GM21381 (cell line): Measurements from ENCODE around the gene CFAP90.

ENCODE experiments used
- ATAC-seq: cut with Tn5 transposase; IDR thresholded peaks from one replicate; pipeline ENCODE4 v1.9.1; 2021; ENCODE audit warnings: mild to moderate bottlenecking, moderate library complexity; ENCODE audit not compliant: unreplicated experiment

The CFAP90 gene, protein sequence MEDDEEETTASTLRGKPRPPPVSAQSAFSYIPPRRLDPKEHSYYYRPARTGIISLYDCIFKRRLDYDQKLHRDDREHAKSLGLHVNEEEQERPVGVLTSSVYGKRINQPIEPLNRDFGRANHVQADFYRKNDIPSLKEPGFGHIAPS

DNA sequence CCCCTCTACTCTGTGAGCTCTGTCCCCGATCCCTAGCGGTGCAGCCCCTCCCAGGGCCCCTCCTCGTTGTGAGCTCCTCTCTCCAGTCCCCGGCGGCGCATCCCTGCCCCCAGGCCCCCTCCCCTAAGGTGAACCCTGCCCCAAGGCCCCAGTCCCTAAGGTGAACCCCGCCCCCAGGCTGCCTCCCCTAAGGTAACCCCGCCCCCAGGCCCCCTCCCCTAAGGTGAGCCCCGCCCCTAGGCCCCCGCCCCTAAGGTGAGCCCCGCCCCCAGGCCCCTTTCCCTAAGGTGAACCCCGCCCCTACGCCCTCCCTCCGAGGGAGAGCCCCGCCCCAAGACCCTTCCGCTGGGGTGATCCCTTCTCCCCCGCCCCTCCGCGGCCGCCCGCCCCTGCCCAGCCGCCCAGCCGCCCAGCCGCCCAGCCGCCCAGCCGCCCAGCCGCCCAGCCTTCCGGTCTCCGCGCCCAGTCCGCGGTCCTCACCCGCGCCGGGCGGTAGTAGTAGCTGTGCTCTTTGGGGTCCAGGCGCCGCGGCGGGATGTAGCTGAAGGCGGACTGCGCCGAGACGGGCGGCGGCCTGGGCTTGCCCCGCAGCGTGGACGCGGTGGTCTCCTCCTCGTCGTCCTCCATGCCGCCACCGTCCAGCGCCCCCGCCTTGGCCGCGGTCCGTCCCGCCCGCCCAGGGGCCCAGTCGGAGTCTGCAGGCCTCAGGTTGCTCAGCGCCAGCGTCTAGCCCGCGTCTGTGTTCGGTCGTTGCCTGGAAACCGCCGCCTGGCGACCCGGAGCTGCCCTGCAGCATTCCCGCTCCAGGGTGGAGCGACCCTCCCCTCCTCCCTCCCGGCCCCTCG lies at the start of gene CFAP90:
Gene CFAP90 (minus strand): TSS at position 739 of the 845 bp plus-strand sequence. CDS start 112 bp downstream, at position 627.
- no peak for ATAC-seq

DNA sequence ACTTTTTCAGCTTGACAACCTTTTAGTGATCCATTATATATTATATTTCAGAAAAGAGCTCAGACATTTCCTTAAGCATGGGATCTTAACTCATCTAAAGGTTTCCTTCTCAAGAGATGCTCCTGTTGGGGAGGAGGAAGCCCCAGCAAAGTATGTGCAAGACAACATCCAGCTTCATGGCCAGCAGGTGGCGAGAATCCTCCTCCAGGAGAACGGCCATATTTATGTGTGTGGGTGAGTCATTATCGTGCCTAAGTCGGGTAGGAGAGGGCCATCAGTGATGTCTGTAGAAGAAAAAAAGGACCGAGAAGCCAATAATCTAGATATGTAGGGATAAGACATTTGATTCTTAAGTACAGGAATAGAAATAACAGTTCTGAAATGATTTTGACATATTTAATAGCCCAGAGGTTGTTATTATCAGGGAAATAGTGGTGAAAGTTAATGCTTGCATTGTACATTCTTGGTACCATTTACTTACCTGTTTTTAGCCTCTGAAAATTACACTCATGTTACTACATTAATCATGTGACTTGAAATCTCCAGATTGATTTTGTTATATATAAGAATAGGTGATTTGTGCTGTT lies 46.2 kb upstream of the CFAP90 start:
- ATAC-seq = no peak

DNA sequence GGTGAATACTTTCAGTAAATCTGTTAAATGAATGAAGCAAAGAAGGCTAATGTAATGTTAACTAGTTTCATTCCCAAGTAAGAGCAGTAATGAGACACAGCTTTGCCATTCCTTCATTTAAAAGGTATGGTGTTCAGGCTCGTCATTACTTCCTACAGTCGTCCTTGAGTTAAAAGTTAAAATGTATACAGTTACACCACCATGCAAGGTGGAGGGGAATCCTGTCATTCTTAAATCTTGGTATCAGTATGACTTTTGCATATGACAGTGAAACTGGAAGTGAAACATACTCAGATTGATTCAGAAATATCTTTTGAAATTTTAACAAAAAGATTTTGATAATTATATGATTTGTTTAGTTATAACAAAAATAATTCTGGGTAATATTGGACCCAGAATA lies 43.9 kb upstream of the CFAP90 start:
- peak; percentile 98 for ATAC-seq

DNA sequence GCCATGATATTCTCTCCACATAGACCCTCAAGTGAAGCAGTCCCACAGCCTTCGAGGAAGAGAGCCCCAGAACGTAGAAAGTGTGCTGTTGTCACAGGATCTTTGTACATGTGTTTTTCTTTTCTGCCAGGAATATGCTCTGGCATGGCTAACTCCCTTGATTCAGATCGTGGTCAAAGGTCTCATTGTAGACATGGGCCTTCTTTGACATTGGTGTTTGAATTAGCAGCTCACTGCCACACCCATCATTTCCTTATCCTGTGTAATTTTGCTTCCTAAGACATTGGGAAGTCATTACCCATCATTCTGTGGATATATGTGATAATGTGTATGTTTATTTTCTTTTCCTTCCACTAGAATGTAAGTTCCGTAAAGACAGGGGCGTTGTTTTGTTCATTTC lies 43.5 kb upstream of the CFAP90 start:
- peak; percentile 6 for ATAC-seq

DNA sequence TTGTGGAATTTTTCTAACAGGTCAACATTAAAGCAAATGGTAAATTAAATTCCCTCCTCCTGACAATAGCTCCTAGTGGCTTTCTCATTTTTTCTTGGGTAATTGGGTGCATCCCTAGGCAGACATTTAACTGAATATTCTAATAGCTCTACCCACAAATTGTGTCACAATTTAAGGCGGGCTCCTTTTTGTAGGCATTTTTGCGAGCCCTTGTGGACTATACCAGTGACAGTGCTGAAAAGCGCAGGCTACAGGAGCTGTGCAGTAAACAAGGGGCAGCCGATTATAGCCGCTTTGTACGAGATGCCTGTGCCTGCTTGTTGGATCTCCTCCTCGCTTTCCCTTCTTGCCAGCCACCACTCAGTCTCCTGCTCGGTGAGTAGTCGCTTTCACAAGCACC lies 38.0 kb upstream of the CFAP90 start:
- no peak for ATAC-seq

DNA sequence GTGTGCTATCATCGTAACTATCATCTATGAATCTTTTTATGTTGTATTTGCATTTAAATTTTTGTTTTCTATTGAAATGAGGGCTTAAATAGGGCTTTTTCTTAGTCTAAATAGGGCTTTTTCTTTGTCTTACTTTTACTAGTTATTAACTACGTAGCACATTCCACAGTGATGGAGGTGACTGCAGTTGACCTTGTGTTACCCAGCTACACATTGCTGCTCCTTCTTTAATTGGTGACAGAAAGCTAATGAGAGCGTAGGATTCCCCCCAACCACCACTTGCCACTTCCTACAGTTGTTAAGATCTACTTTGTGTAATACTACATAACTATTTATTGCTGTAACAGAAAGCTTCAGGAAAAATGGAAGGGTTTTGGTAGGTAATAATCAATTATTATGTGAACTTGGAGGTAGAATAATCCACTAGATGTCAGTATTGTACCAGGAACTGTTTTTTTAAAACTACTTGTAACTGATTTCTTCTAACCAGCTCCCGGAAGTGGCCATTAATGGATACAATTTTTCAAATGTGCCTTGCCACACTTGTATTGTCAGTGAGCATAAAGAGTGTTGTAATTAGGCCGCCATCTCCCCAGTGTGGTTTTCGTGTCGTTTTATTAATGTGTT lies 36.0 kb upstream of the CFAP90 start:
- ATAC-seq = no peak

DNA sequence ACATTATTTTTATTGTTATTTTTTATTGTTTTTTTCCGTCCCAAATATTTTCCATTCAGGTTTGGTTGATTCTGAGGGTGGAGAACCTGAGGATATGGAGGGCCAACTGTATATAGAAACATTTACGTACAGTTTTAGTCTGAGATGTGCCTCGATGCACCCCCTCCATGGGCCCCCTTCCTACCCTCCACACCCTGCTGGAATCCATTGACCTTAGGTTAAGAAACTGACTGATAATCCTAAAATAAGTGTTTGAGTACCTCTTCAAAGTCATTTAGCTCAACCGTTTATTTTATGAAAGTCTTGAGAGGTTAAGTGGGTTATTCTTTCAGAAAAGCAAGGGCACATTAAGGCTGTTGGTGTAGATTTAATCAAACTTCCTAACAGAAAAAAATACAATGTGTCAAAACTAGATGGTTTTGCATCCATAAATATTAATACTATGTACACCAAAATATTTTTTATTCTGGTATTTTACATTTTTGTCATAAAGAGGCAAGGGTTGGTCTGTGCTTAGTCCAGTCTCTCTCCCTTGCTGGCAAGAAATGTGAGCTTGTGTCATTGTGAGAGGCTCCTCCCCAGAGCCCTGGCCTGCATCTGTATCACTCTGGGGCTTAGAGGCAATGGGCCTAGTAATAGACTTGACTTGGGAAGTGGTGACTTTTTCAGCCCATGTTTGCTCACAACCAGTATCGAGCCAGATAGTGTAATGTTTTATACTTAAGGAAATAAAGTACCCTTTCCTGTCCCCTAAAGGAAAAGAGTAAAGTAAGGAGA lies 33.7 kb upstream of the CFAP90 start:
- ATAC-seq = no peak

DNA sequence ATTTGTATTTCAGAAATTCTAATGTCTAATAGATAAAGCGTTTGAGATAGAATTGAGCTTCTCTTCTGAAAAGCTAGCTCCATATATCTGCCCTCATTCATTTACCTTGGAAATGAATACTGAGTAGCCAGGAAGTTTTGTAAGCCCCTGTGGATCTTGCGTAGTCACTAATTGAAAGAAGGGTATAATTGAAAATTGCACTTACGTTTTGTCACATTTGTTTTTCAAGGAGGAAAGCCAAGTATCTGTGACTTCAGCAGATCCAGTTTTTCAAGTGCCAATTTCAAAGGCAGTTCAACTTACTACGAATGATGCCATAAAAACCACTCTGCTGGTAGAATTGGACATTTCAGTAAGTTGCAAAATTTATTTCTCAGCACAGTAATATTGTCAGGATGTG lies 32.0 kb upstream of the CFAP90 start:
- ATAC-seq = no peak

DNA sequence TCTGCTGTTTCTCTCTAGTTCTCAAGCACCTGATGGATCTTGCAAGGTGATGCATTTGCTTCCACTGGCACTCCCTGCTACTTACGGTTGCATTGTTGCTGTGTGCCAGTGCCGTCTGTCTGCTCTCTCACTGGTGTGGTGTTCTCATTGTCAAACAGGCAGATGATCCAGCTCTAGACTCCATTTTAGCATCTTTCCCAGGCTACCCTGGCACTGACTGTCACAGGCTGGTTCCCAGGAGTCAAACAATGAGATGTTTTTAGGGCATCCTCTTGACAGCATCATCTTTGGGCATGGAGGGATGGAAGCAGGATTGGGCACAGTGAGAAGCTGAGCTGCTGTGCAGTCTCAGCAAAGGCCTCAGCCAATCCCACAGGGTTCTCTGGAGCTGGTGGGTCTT lies 30.9 kb upstream of the CFAP90 start:
- ATAC-seq = no peak

DNA sequence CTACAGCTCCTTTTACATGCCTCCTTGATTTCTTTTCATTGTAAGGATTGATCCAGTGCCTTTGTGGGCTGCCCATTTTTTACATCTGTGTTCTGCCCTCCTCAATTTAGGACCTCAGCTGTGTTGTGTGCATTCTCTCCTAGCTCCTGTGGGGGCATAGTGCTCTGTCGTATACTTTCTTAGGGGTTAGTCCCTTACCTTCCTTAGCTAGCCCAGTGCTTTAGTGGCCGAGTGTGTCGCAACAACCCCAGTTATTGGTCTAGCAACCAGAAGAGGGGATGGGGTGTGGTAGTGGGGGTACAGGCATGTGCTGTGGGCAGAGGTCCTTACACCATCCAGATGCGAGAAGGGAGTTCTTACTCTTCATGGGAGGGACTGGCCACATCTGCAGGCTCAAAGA lies 30.2 kb upstream of the CFAP90 start:
- ATAC-seq = no peak

DNA sequence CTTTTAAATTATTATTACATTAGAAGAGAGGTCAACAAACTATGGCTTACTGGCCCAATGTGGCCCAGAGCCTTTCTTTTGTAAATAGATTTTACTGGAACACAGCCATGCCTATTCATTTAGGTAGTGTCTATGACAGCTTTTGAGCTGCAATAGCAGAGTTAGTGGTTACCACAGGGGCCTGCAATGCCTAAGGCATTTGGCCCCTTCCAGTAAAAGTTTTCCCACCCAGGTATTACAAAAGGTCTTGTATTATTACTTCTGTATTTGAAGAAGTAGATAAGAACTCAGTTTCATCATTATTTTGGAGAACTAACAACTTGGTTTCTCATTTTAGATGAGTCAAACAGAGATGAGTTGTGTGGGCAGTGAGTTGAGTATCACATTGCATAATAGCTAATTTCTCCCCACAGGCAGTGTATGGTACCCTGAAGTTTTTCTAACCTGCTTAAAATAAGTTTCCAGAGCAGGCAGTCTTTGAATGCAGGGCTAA lies 27.5 kb upstream of the CFAP90 start:
- peak; percentile 92 for ATAC-seq

DNA sequence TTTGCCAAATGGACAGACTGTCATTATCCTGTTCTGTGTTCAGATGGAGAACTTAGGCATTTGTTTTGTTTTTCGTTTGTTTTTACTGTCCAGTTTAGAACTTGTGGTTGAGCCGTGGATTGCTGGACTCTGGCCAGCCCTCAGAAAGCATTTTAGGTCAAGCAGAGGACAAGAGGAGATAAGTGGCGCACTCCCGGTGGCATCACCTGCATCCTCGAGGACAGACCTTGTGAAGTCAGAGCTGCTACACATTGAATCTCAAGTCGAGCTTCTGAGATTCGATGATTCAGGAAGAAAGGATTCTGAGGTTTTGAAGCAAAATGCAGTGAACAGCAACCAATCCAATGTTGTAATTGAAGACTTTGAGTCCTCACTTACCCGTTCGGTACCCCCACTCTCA lies 26.9 kb upstream of the CFAP90 start:
- no peak for ATAC-seq

DNA sequence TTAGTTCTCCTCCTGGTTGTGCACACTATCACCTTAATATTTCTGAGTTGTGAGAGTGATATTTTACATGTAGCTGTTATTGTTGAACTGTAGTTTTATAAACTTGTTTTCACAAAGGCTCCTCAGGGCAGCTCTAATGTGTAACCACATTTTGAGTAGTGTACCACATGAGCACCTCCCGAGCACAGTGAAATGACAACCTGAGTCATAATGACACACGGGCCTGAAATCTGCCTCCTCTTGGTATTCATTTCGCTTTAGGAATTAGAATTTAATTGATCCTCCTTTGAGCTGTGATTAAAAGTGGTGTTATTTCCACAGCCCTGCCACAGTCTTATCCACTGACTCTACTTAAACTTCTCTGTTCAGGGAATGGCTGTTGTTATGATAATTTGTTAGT lies 25.9 kb upstream of the CFAP90 start:
- ATAC-seq = peak; percentile 61

DNA sequence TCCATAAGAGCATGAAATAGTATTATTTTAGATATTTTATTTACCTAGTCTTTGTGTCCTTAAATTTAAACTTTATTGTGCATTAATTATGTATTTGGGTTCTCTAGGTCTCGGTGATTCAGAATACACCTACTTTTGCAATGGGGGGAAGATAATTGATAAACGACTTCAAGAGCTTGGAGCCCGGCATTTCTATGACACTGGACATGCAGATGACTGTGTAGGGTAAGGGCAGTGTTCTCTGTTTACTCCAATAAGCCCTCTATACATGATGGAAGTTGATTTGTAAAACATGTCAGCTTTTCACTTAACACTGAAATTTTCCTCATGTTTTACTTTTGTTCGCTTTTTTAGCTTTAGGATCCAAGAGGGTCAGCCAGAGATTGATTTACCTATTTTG lies 24.2 kb upstream of the CFAP90 start:
- no peak for ATAC-seq

DNA sequence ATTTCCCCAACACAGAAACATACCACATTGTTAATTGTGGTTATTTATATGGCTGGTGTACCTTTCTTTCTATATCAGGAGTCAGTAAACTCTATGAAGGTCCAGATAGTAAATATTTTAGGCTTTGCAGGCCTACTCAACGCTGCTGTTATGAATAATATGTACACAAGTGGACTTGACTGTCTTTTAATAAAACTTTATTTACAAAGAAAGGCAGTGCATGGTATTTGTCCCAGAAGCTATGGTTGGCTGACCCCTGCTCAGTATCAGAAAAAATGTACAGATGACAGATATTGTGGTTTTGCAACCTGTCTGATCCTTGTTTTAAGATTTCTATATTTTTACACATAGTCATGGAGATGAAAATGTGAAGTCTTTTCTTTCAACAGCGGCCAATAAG lies 23.7 kb upstream of the CFAP90 start:
- no peak for ATAC-seq

DNA sequence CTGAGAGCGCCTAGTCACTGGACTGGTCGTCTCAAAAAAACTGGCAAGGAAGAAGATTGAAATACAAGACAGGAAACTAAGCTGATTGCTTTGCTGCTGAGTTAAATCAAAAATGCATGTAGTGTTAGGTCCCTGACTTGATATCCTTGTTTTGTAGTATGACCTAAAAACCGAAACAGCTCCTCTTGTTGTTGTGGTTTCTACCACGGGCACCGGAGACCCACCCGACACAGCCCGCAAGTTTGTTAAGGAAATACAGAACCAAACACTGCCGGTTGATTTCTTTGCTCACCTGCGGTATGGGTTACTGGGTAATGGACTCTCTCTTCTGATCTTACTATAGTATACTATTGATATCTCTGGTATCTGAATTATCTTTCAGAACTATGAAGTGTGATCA lies 22.3 kb upstream of the CFAP90 start:
- ATAC-seq = no peak

DNA sequence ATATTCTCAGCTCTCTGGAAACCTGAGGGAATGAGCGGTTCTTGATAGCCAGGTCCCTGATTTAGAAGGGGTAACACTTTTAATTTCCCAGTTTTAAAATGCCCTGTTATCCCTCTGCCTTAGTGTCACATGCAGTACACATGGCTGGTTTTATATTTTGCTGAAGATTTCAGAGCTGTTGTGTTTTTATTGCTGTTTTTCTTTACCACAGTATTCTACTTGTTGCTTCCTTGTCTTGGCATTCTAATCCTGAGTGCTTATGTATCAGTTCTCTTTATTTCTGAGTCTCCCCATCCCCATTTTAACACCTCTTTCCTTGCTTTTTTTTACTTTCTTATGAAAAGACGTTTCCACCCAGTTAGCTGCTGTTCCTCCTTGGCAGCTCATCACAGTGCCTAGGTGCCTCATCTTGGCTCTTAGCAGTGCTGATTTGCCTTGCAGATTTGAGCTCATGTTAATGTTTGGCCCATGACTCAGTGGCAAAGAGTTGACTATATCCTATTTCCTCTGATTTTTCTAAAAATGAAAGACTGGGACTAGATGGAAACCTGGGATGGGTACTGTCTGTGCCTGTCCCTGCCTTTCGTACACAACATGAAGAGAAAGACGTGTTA lies 21.7 kb upstream of the CFAP90 start:
- no peak for ATAC-seq

DNA sequence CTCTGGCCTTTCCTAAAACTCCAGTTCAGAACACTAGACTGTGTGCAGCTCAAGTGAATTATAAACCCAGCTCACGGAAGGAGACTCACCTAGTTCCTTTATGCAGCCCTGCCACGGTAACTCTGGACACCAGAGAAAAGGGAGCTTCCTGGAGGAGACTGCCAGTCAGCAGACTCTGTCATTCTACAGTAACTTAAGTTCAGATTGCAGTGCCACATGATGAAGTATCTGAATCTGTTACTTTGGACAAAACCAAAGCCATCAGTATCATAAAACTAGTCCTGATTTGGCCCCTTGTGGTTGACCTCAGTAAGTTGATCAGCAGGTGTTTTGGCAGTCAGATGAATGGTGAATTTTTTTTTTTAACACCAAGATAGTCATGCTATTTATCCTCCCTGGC lies 20.7 kb upstream of the CFAP90 start:
- ATAC-seq = peak; percentile 28

DNA sequence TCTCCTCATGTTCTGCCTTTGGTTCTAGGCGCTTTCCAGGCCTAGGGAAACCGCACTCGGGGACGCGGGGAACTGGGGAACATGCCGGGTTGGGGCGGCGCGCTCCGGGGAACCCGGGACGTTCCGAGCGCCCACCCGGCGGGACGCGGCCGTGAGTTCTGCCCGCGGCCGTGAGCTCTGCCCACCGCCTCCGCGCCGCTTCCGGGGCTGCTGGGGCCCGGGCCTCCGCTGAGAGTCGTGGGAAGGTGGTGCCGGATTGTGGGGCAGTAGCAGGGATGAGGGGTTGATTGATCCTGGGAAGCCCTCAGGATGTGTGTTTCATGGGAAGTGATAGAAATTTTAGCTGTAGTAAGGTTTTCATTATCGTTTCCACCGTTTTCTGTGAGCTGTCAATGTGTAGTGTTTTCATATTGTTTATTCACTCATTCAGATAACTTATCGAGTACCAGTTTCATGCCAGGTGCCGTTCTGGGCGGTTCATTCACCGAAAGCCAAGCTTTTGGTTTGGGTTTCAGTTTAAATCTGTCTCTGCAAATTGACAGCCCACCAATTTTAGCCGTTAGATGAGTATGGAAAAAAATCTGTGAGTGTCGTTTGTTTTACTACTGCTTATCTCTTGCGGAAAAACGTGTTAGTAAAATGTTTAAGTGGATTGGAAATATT lies 18.7 kb upstream of the CFAP90 start:
- peak; percentile 29 for ATAC-seq
